Esophagus muscularis mucosa (tissue), 4 donors: Measurements from ENCODE around the gene SLC25A18.
A peak's percentile ranks its signal among the peaks of the same experiment; 100 is the strongest.

Source experiments
- EP300 ChIP-seq: sonication (generic); formaldehyde crosslinking; IDR thresholded peaks from one replicate; pipeline ENCODE4 v1.6.1; 2017; ENCODE audit warnings: antibody characterized with exemption
- POLR2A ChIP-seq: fragments of 450-650 bp; IDR thresholded peaks from one replicate; pipeline ENCODE4 v1.6.1; 2017; ENCODE audit warnings: antibody characterized with exemption, moderate library complexity, mild to moderate bottlenecking, low read depth
- POLR2AphosphoS5 ChIP-seq, 2 donors: sonication (generic); formaldehyde crosslinking; IDR thresholded peaks; one replicate each; pipeline ENCODE4 v1.6.1; 2017; ENCODE audit warnings: antibody characterized with exemption in 2 of 2
- TF ChIP-seq, protein P1 (sequence below), 3 experiments: fragments of 200-600 bp in 2 of 3; fragments of 450-650 bp in 1 of 3; sonication (generic) in 2 of 3; IDR thresholded peaks; one replicate each; pipeline ENCODE4 v1.5.1; 2017 to 2019; ENCODE audit warnings: antibody characterized with exemption in 3 of 3, mild to moderate bottlenecking in 2 of 3, moderate library complexity in 1 of 3

DNA sequence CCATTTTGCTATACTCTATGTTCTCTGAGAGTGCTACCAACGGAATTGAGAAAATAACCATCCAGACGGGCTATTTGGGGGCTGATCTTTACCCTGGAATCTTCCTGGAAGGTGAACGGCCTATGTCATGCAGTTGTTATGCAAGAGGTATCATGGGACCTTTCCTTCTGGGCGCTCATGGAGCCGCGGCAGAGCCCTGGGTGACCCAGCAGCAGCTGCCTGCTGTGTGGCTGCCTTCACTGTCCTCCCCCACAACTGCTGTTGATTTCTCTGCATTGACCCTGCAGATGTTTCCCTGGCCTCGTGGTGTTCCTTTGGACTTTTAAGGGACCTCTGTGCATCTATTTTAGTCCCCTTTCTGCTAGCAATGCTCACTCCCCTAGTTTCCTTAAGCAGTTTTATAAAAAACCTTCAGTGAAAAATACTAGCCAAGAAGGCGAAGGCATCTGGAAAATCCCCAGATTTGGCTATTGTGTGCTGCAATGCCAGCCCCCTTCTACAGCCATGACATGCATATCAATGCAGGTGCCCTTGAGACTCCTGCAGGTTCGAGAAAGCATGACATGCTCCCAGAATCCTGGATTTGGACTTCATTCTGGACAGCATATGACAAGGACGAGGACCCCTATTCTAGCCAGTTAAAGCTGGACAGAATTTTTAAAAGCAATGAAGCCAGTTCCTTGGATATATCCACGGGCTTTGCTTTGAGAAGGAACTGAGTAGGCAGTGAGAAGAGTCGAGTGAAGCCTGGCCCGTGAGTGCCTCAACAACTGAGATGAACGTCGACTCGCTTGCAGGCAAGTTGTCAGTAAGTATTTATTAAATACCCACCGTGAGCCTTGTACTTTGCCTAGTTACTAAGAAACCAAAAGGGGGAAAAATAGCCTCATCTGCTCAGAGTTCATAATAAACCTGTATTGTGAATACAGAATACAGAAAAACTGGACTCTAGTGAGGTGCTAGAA, at the start of gene SLC25A18:
- TF ChIP-seq, protein P1, sequence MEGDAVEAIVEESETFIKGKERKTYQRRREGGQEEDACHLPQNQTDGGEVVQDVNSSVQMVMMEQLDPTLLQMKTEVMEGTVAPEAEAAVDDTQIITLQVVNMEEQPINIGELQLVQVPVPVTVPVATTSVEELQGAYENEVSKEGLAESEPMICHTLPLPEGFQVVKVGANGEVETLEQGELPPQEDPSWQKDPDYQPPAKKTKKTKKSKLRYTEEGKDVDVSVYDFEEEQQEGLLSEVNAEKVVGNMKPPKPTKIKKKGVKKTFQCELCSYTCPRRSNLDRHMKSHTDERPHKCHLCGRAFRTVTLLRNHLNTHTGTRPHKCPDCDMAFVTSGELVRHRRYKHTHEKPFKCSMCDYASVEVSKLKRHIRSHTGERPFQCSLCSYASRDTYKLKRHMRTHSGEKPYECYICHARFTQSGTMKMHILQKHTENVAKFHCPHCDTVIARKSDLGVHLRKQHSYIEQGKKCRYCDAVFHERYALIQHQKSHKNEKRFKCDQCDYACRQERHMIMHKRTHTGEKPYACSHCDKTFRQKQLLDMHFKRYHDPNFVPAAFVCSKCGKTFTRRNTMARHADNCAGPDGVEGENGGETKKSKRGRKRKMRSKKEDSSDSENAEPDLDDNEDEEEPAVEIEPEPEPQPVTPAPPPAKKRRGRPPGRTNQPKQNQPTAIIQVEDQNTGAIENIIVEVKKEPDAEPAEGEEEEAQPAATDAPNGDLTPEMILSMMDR (IDR thresholded peaks at IDR 0.05) = peak in 1 of 3 experiments; percentile 14
- TF ChIP-seq POLR2A (no peak), EP300 (no peak), POLR2AphosphoS5 (IDR thresholded peaks at IDR 0.05) (peak; percentile 52 to 70)
